Thymus (tissue), 11 donors: ENCODE data around the gene LRRC8B. TPM values are rescaled to one million over a fixed set of nuclear protein-coding genes. Genes with fewer than 3 reads are reported as not detected.
"Not testable (repeated sequence)": the region's sequence is repeated elsewhere in the genome, so short reads cannot be mapped to it uniquely, and the experiment has no call there.

Experiments
- DNase-seq, 9 donors: peaks; one replicate each; pipeline ENCODE4 v3.0.0-alpha.2; 2013; ENCODE audit warnings: low spot score in 9 of 9, low read depth in 6 of 9, missing footprints in 1 of 9
- H3K27ac ChIP-seq, 2 donors: one replicate each; pipeline ENCODE4 v1.5.1; 2013; ENCODE audit warnings: control low read depth in 1 of 2, low read depth in 1 of 2, low read length in 1 of 2, mild to moderate bottlenecking in 1 of 2, moderate library complexity in 1 of 2
- H3K27me3 ChIP-seq, 2 donors: one replicate each; pipeline ENCODE4 v1.5.1; 2013; ENCODE audit warnings: low read length in 1 of 2; ENCODE audit not compliant: control insufficient read depth in 2 of 2, insufficient read depth in 1 of 2
- H3K36me3 ChIP-seq, 2 donors: one replicate each; pipeline ENCODE4 v1.5.1; 2013; ENCODE audit warnings: low read length in 1 of 2, mild to moderate bottlenecking in 1 of 2, moderate library complexity in 1 of 2; ENCODE audit not compliant: control insufficient read depth in 2 of 2, insufficient read depth in 2 of 2
- H3K4me1 ChIP-seq, 2 donors: one replicate each; pipeline ENCODE4 v1.5.1; 2013; ENCODE audit warnings: low read length in 2 of 2; ENCODE audit not compliant: control insufficient read depth in 2 of 2, insufficient read depth in 2 of 2
- H3K4me3 ChIP-seq, 2 donors: one replicate each; pipeline ENCODE4 v1.5.1; 2013; ENCODE audit warnings: low read length in 2 of 2, control low read depth in 1 of 2, mild to moderate bottlenecking in 1 of 2
- H3K9me3 ChIP-seq, 2 donors: one replicate each; pipeline ENCODE4 v1.5.1; 2013; ENCODE audit warnings: low read length in 1 of 2, mild to moderate bottlenecking in 1 of 2; ENCODE audit not compliant: control insufficient read depth in 2 of 2, insufficient read depth in 1 of 2
- WGBS: extraction: QIAGEN DNeasy Blood & Tissue Kit; methylation state at CpG from one replicate; pipeline ENCODE4 v1.1.7; 2013; 5-methylcytosine and 5-hydroxymethylcytosine counted together
- polyA plus RNA-seq: library from polyadenylated mRNA; stranded (reverse); fragments of 200-250 nt; gene quantifications from one replicate; pipeline ENCODE4 v1.2.3, GENCODE V29; 2013
- total RNA-seq: library from RNA; stranded (reverse); fragments of 120-200 nt; gene quantifications from one replicate; pipeline ENCODE4 v1.2.4, GENCODE V29; 2013
- donor health status: healthy.

LRRC8B gene
- total and polyA plus RNA-seq, 2 donors: 3.5 to 4.7 TPM

DNA sequence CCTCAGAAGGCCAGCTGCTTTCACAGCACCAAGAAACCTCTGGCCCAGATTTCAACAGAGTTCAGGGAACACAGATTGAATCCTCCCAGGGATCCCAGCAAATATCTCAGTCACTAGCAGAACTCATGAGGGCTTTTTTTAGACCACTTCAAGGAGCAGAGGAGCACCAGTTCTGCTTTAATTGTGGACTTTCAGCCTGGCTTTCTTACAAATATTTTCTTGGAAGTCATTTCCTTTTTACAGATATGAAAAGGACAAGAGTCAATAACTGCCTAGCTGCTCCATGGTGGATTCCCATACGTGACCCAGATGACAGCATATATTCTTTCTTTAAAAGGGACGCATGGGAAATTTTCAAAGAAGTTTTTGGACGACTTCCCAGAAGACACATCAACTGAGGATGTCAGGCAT is 6.4 kb upstream of the LRRC8B start:
- H3K36me3 ChIP-seq: no peaks in the 10 kb centered on the region
- H3K27me3 ChIP-seq: no peaks in the 10 kb centered on the region
- DNase-seq: no peak
- H3K27ac ChIP-seq: no peak overlapping the region
- no peak overlapping the region for H3K4me3 ChIP-seq
- H3K4me1 ChIP-seq: no peaks in the 10 kb centered on the region
- WGBS: 94% methylated on average over 3 of the region's 3 CpGs
- H3K9me3 ChIP-seq: no peaks in the 10 kb centered on the region

DNA sequence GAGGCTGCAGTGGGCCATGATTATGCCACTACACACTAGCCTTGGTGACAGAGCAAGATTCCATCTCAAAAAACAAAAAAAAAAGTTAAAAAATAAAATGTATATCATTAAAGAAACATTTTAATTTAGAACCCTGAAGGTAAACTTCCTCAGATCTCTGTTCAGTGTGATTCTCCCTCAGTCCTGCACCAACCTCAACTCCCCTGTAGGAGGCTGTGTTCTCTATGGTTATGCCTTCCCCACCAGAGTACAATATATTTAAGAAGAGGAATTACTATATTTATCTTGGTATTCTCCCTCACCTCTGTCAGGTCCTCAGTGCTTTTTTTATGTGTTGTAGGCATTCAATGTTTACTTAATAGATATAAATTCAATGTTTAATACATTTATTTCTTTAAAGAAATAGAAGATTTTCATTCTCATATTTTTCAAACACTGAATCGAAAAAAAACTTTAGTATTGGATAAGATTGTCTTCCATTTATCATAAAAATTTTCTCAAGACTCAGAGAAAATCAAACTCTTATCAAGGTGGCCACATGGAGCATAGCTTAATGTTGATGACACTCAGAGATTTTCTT is 4.8 kb upstream of the LRRC8B start:
- Histone ChIP-seq H3K9me3 (peaks cover 0 to 4% of the 10 kb centered on the region in 2 donors), H3K4me1 (peaks cover 3 to 9% of the 10 kb centered on the region in 2 donors), H3K36me3 (no peaks in the 10 kb centered on the region), H3K27me3 (no peaks in the 10 kb centered on the region), H3K4me3 (no peak overlapping the region), H3K27ac (no peak overlapping the region)
- WGBS: 99% methylated on average over 1 of the region's 1 CpG
- DNase-seq: peak in 6 of 9 donors; percentile 6 to 68 (median 24)

DNA sequence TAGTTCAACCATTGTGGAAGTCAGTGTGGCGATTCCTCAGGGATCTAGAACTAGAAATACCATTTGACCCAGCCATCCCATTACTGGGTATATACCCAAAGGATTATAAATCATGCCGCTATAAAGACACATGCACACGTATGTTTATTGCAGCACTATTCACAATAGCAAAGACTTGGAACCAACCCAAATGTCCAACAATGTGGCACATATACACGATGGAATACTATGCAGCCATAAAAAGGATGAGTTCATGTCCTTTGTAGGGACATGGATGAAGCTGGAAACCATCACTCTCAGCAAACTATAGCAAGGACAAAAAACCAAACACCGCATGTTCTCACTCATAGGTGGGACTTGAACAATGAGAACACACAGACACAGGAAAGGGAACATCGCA is 2.7 kb upstream of the LRRC8B start:
- not testable (repeated sequence) for H3K4me3 ChIP-seq, H3K27me3 ChIP-seq, H3K36me3 ChIP-seq, H3K27ac ChIP-seq, DNase-seq, H3K9me3 ChIP-seq
- peaks cover 3 to 14% of the 10 kb centered on the region in 2 donors for H3K4me1 ChIP-seq
- over 99% methylated on average over 6 of the region's 6 CpGs for WGBS

DNA sequence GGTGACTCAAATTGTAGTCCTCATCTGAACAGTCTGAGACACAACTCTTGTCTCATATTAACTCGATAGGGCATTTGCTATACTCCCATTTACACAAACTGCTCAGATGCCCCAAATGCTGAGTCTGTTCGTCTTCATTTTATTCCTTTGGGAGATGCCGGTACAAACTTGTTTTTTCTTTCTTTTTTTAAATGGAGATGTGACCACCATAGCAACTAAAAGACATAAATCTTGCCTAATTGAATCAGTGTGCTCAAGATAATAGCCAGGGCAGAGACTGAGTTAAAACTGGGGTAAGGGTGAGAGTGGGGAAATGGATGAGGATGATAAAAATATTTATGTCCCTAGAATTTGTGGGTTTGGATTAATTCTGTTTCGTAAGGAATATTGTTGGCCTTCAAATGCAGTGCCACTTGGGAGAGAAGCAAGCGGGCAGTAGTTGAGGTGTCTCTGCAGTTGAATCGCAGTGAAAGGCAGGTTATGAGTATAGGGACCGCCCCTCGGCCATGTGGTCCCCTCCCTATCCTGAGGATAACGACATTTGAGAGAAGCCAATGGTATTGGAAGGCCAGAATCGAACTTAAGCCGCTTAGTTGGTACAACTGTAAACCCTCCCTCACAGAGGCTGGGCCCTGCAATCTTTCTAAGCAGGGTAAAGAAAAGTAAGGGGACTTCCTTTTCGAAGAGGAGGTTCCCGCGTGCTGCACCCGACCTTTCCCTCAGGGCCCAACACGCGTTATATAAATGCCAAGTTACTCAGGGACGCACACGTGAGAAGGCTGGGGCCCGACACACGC is 859 bp upstream of the LRRC8B start:
- no peaks in the 10 kb centered on the region for H3K36me3 ChIP-seq
- DNase-seq: peak in 5 of 9 donors; percentile 51 to 81 (median 57)
- H3K27me3 ChIP-seq: no peaks in the 10 kb centered on the region
- 27% methylated on average over 21 of the region's 21 CpGs for WGBS
- peaks cover 3 to 14% of the 10 kb centered on the region in 2 donors for H3K4me1 ChIP-seq
- peak overlapping the region; percentile 68 to 75 for H3K4me3 ChIP-seq
- H3K9me3 ChIP-seq: peaks cover 0 to 4% of the 10 kb centered on the region in 2 donors
- H3K27ac ChIP-seq: peak overlapping the region; percentile 76 to 87

DNA sequence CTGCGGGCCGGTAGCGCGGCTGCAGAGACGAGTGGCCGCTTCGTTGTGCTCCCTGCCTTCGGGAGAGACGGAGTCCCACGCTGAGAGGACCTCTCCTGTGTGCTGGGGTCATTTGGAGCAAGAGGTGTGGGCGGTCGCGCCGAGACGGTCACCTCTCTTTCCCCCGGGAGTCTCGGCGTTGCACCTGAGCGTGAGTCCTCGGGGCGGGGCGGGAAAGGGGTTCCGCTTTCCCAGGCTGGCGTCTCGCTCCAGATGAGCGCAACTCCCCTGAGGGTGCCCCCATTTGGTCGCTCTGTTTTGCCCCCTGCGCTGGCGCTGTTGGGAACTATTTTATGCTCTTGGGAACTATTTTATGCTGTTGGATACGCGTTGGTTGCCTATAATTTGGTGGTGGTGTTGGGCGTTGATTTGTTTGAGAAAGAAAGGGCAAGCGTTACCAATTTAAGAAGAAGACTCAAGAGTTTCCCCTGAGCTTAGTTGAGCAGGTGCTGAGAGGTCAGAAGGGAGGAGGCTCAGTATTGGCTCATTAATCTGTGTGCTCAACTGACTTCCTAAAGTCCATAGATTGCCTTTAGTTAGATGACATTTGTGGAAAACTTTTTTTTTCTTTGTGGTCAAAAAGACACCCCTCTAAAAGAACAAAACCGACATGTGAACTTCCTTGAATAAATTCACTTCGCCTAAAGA is 683 bp downstream of the LRRC8B start:
- peak overlapping the region; percentile 27 to 87 for H3K27ac ChIP-seq
- DNase-seq: peak in 7 of 9 donors; percentile 16 to 67 (median 35)
- no peaks in the 10 kb centered on the region for H3K36me3 ChIP-seq
- peaks cover 0 to 4% of the 10 kb centered on the region in 2 donors for H3K9me3 ChIP-seq
- peaks cover 3 to 14% of the 10 kb centered on the region in 2 donors for H3K4me1 ChIP-seq
- no peaks in the 10 kb centered on the region for H3K27me3 ChIP-seq
- peak overlapping the region; percentile 68 to 75 for H3K4me3 ChIP-seq
- WGBS: 2% methylated on average over 35 of the region's 35 CpGs

DNA sequence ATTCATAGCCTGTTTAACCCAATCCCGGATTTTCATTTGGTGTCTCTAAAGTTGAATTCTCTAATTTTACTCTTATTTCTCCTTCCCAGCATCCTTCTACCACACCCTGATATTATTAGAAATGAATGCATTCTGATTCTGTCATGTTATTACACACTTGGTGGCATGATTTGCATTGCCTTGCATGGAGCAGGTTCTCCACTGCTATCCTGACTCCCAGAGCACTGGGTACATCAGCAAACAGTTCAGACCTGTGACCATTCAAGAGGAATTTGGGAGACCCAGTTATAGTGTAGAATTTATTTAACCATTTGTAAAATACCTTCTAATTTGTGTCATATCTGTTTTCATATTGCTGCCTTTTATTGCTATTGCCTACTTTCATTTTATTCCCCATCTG is 2.6 kb downstream of the LRRC8B start:
- no peaks in the 10 kb centered on the region for H3K27me3 ChIP-seq
- no peak overlapping the region for H3K27ac ChIP-seq
- WGBS: 100% methylated on average over 1 of the region's 1 CpG
- H3K4me1 ChIP-seq: peaks cover 3 to 14% of the 10 kb centered on the region in 2 donors
- no peak for DNase-seq
- H3K36me3 ChIP-seq: no peaks in the 10 kb centered on the region
- peaks cover 0 to 4% of the 10 kb centered on the region in 2 donors for H3K9me3 ChIP-seq
- H3K4me3 ChIP-seq: no peak overlapping the region

DNA sequence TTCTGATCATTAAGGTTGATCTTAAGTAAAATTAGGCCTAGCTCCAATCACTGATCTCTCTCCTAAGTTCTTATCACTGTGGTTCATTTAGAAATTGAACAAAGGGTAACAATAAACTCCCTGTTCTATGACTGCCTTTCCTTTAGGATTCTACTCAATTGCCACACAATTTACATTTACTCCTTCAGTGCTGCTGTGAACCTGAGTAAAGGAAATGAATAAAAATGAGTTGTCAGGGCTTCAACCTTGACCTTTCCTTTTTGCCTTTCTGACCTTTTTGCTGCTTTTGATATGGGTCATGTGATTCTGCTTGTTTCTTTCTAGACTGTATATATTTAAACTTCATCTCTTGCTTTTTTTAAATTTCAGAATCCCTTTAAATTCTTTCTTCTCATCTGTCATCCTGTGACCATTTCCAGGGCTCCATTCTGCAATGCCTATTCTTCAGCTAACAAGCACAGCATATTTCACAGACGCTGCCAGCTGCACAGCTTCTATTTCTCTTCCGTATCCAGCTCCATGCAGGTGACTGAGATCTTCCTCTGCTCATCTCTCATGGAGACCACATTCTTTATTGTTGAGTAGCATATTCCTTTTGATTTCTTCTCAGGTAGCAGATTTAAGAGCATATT is 3.2 kb downstream of the LRRC8B start:
- H3K36me3 ChIP-seq: no peaks in the 10 kb centered on the region
- peaks cover 3 to 14% of the 10 kb centered on the region in 2 donors for H3K4me1 ChIP-seq
- H3K27ac ChIP-seq: no peak overlapping the region
- peaks cover 0 to 4% of the 10 kb centered on the region in 2 donors for H3K9me3 ChIP-seq
- no peak overlapping the region for H3K4me3 ChIP-seq
- no peaks in the 10 kb centered on the region for H3K27me3 ChIP-seq
- DNase-seq: no peak
- WGBS: 92% methylated on average over 2 of the region's 2 CpGs

DNA sequence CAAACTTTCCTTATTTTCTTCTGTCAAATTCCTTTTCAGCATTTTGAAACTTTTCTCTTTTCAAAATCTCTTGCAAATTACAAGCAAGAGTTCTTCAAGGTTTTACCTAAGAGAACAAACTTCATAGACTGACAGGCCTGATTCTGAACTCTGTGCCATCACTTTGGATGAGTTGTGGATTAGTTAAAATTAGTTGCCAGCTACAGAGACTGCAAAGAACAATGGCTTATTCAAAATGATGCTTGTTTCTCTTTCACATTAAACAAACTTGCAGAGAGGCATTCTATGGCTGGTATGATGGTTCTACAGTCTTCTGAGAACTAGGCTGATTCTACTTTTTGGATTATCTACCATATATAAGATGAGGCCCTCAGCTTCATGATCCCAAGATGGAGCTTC is 3.8 kb downstream of the LRRC8B start:
- H3K27me3 ChIP-seq: no peaks in the 10 kb centered on the region
- peaks cover 0 to 4% of the 10 kb centered on the region in 2 donors for H3K9me3 ChIP-seq
- no peaks in the 10 kb centered on the region for H3K36me3 ChIP-seq
- H3K27ac ChIP-seq: no peak overlapping the region
- H3K4me3 ChIP-seq: no peak overlapping the region
- H3K4me1 ChIP-seq: peaks cover 3 to 14% of the 10 kb centered on the region in 2 donors
- DNase-seq: no peak
